B cell (primary cell): ENCODE data around the gene RGL1. TPM values are rescaled to one million over a fixed set of nuclear protein-coding genes. Genes with fewer than 3 reads are reported as not detected.

Experiments
- ATAC-seq: fragments of 200-7000 bp; cut with Tn5 transposase; one replicate; pipeline ENCODE4 v1.10.0; 2021; ENCODE audit warnings: low read depth, mild to moderate bottlenecking, moderate number of reproducible peaks, moderate library complexity
- CTCF ChIA-PET: fragments of 350-600 bp; sonication (Branson Sonifier 250); formaldehyde crosslinking; loops from one replicate; lab custom pipeline; 2021; ENCODE audit warnings: antibody characterized with exemption, inconsistent platforms; lab: Charles Lee
- POLR2A ChIA-PET: fragments of 350-600 bp; sonication (Branson Sonifier 250); formaldehyde crosslinking; loops from one replicate; lab custom pipeline; 2021; ENCODE audit warnings: antibody characterized with exemption; lab: Charles Lee
- DNase-seq: peaks from one replicate; pipeline ENCODE4 v3.0.0; 2013
- H2AFZ ChIP-seq: 2 replicates; pipeline ENCODE4 v1.6.1; 2012; ENCODE audit warnings: mild to moderate bottlenecking, low read depth, low read length; ENCODE audit not compliant: insufficient read depth, poor library complexity, severe bottlenecking
- H3K27ac ChIP-seq, 2 donors: 1 replicate in 1 of 2; 2 replicates in 1 of 2; pipeline ENCODE4 v1.5.1; 2012 to 2013; ENCODE audit warnings: low read length in 2 of 2, mild to moderate bottlenecking in 2 of 2, moderate library complexity in 1 of 2
- H3K27me3 ChIP-seq, 4 experiments: fragments of 200-600 bp in 1 of 4; sonication (generic) in 1 of 4; replicated peaks in 1 of 4; 1 replicate in 2 of 4; 2 replicates in 2 of 4; pipeline versions ENCODE4 v1.6.1 to v1.7.0; 2013 to 2016; ENCODE audit warnings: low read length in 3 of 4, mild to moderate bottlenecking in 2 of 4, mixed read lengths in 1 of 4, moderate library complexity in 1 of 4; ENCODE audit not compliant: insufficient read depth in 4 of 4, control insufficient read depth in 3 of 4; ENCODE audit errors: control extremely low read depth in 1 of 4
- H3K36me3 ChIP-seq, 2 experiments: replicated peaks in 1 of 2; 1 replicate in 1 of 2; 2 replicates in 1 of 2; pipeline versions ENCODE4 v1.6.1 to v1.7.1; 2013; ENCODE audit warnings: low read length in 1 of 2; ENCODE audit not compliant: insufficient read depth in 2 of 2, control insufficient read depth in 1 of 2; ENCODE audit errors: control extremely low read depth in 1 of 2, extremely low read depth in 1 of 2
- H3K4me1 ChIP-seq, 2 donors: fragments of 200-600 bp in 1 of 2; sonication (generic) in 1 of 2; 1 replicate in 1 of 2; 2 replicates in 1 of 2; pipeline versions ENCODE4 v1.5.1 to v1.6.1; 2013 to 2017; ENCODE audit warnings: low read length in 2 of 2; ENCODE audit not compliant: control insufficient read depth in 2 of 2, insufficient read depth in 2 of 2
- H3K4me2 ChIP-seq: replicated peaks from 2 replicates; pipeline ENCODE3; 2012; ENCODE audit warnings: mild to moderate bottlenecking, low read depth, low read length; ENCODE audit not compliant: poor library complexity, severe bottlenecking
- H3K4me3 ChIP-seq, 5 experiments: fragments of 200-600 bp in 1 of 5; sonication (generic) in 1 of 5; 1 replicate in 3 of 5; 2 replicates in 2 of 5; pipeline versions ENCODE4 v1.5.1 to v1.7.0; 2011 to 2016; ENCODE audit warnings: low read length in 4 of 5, mild to moderate bottlenecking in 4 of 5, low read depth in 2 of 5, control low read depth in 1 of 5, moderate library complexity in 1 of 5; ENCODE audit not compliant: insufficient read depth in 1 of 5; ENCODE audit errors: control extremely low read depth in 1 of 5, extremely low read depth in 1 of 5
- H3K79me2 ChIP-seq: fragments of 200-600 bp; sonication (generic); one replicate; pipeline ENCODE4 v1.6.0; 2016; ENCODE audit warnings: low read length; ENCODE audit not compliant: control insufficient read depth, insufficient read depth
- H3K9ac ChIP-seq: fragments of 200-600 bp; sonication (generic); 2 replicates; pipeline ENCODE4 v1.6.1; 2017; ENCODE audit warnings: mild to moderate bottlenecking, low read length, moderate library complexity
- H3K9me3 ChIP-seq, 3 donors: one replicate each; pipeline versions ENCODE4 v1.6.1 to v1.7.1; 2013; ENCODE audit warnings: low read length in 2 of 3; ENCODE audit not compliant: control insufficient read depth in 2 of 3, insufficient read depth in 1 of 3; ENCODE audit errors: control extremely low read depth in 1 of 3
- H4K20me1 ChIP-seq: 2 replicates; pipeline ENCODE4 v1.6.0; 2012; ENCODE audit warnings: mild to moderate bottlenecking, low read length; ENCODE audit not compliant: insufficient read depth, control insufficient read depth, poor library complexity, severe bottlenecking
- H3K27ac Mint-ChIP-seq: one replicate; pipeline ENCODE4 v1.8.0; 2021; ENCODE audit warnings: mixed read lengths
- H3K27me3 Mint-ChIP-seq: one replicate; pipeline ENCODE4 v1.8.0; 2021; ENCODE audit warnings: mixed read lengths
- H3K4me1 Mint-ChIP-seq: one replicate; pipeline ENCODE4 v1.8.0; 2021; ENCODE audit warnings: mixed read lengths
- H3K4me3 Mint-ChIP-seq: one replicate; pipeline ENCODE4 v1.8.0; 2021; ENCODE audit warnings: mixed read lengths
- H3K9me3 Mint-ChIP-seq: one replicate; pipeline ENCODE4 v1.8.0; 2022; ENCODE audit warnings: mixed read lengths; ENCODE audit not compliant: insufficient read depth
- CTCF ChIP-seq: fragments of 200-600 bp; IDR thresholded peaks from one replicate; pipeline ENCODE4 v1.8.0; 2022; ENCODE audit warnings: antibody characterized with exemption, mild to moderate bottlenecking
- EZH2 ChIP-seq: IDR thresholded peaks from 2 replicates; pipeline ENCODE4 v1.6.1; 2012; ENCODE audit warnings: borderline replicate concordance, low read depth, mild to moderate bottlenecking, moderate library complexity, low read length; ENCODE audit not compliant: insufficient read depth, poor library complexity, severe bottlenecking
- WGBS: methylation state at CpG from one replicate; pipeline ENCODE4 v1.1.5; 2013; ENCODE audit warnings: missing lambda C conversion rate; ENCODE audit not compliant: insufficient coverage; 5-methylcytosine and 5-hydroxymethylcytosine counted together
- intact Hi-C: fragments of 100-400 bp; cut with micrococcal nuclease; formaldehyde crosslinking; loops from one replicate; pipeline ENCODE4 v1.10.0; 2022
- polyA plus RNA-seq: library from polyadenylated mRNA; depleted of rRNA; stranded (reverse); fragments of >200 nt; gene quantifications from 2 replicates; pipeline ENCODE4 v1.2.3, GENCODE V29; 2012
- total RNA-seq, 2 donors: library from RNA; stranded (reverse); fragments of 120-200 nt in 1 of 2; gene quantifications; 1 replicate in 1 of 2; 2 replicates in 1 of 2; pipeline versions ENCODE4 v1.2.3 to v1.2.4, GENCODE V29; 2013 to 2022

Gene RGL1
- total and polyA plus RNA-seq, 2 donors (not counting 1 experiment from before 2014, with no cell fraction given): 0.09 to 1.1 TPM

GRCh38 chr1:183894290-183894565, 89.3 kb downstream of the RGL1 start:
- peaks cover 15% of the 10 kb centered on the region for H3K4me1 Mint-ChIP-seq
- WGBS: no CpG with 5 or more reads among the region's 1 CpG

GRCh38 chr1:183896466-183897048, 91.6 kb downstream of the RGL1 start:
- DNase-seq (no peak), ATAC-seq (no peak)
- no peak overlapping the region for H3K4me3 Mint-ChIP-seq
- ChIA-PET POLR2A (no interaction called here), CTCF (interaction anchor here (2.6 to 6.8 kb wide), 2 partner anchors 11 to 19 kb away, joined by 7 to 72 read pairs; no protein-coding TSS in a partner anchor)
- Histone ChIP-seq H3K9me3 (no peaks in the 10 kb centered on the region), H4K20me1 (no peaks in the 10 kb centered on the region), H3K4me1 (peaks cover 8 to 12% of the 10 kb centered on the region in 2 donors), H3K9ac (no peak overlapping the region), H3K27me3 (no peaks in the 10 kb centered on the region), H2AFZ (no peak overlapping the region), H3K27ac (no peak overlapping the region), H3K79me2 (no peaks in the 10 kb centered on the region), H3K4me2 (peak overlapping the region; percentile 11), H3K36me3 (no peaks in the 10 kb centered on the region), H3K4me3 (no peak overlapping the region)
- no peaks in the 10 kb centered on the region for H3K9me3 Mint-ChIP-seq
- no CpG with 5 or more reads among the region's 4 CpGs for WGBS
- peaks cover 4% of the 10 kb centered on the region for H3K27me3 Mint-ChIP-seq
- H3K27ac Mint-ChIP-seq: no peak overlapping the region
- H3K4me1 Mint-ChIP-seq: peaks cover 16% of the 10 kb centered on the region
- TF ChIP-seq EZH2: no peak
- no peak for TF ChIP-seq CTCF
- intact Hi-C loops: no loop called here

More at GRCh38 chr1:183894290-183894565, 89.3 kb downstream of the RGL1 start:
- no peak overlapping the region for H3K9ac ChIP-seq
- no peaks in the 10 kb centered on the region for H3K36me3 ChIP-seq
- no peak overlapping the region for H3K4me3 Mint-ChIP-seq
- intact Hi-C loops: no loop called here
- no peak overlapping the region for H3K4me3 ChIP-seq
- no peaks in the 10 kb centered on the region for H3K27me3 ChIP-seq
- TF ChIP-seq EZH2 (no peak), CTCF (no peak)
- H3K9me3 ChIP-seq: no peaks in the 10 kb centered on the region
- H3K27ac Mint-ChIP-seq: no peak overlapping the region
- ChIA-PET POLR2A (no interaction called here), CTCF (interaction anchor here (1.2 to 1.9 kb wide), 3 partner anchors 9 to 23 kb away, joined by 3 to 8 read pairs (median 4); no protein-coding TSS in a partner anchor)
- no peaks in the 10 kb centered on the region for H3K79me2 ChIP-seq
- no peak overlapping the region for H3K4me2 ChIP-seq
- H3K27me3 Mint-ChIP-seq: peaks cover 10% of the 10 kb centered on the region
- no peak overlapping the region for H3K27ac ChIP-seq
- DNase-seq (no peak), ATAC-seq (no peak)
- no peaks in the 10 kb centered on the region for H4K20me1 ChIP-seq
- peaks cover 7 to 12% of the 10 kb centered on the region in 2 donors for H3K4me1 ChIP-seq
- no peaks in the 10 kb centered on the region for H3K9me3 Mint-ChIP-seq
- H2AFZ ChIP-seq: no peak overlapping the region
